Natural killer cell (primary cell): ENCODE data around the gene KRTAP4-16. TPM values are rescaled to one million over a fixed set of nuclear protein-coding genes. Genes with fewer than 3 reads are reported as not detected.
"Not testable (repeated sequence)": the region's sequence is repeated elsewhere in the genome, so short reads cannot be mapped to it uniquely, and the experiment has no call there.

Experiments
- ATAC-seq, 3 donors: fragments of 150-1000 bp in 2 of 3; fragments of 200-7000 bp in 1 of 3; cut with Tn5 transposase; 1 replicate in 1 of 3; 2 replicates in 2 of 3; pipeline ENCODE4 v1.10.0; 2021; ENCODE audit warnings: mild to moderate bottlenecking in 2 of 3, moderate library complexity in 2 of 3
- DNase-seq, 2 donors: peaks; one replicate each; pipeline versions ENCODE4 v3.0.0 to v3.0.0-alpha.2; 2013 to 2021; ENCODE audit warnings: mixed read lengths in 1 of 2
- H3K27ac ChIP-seq: one replicate; pipeline ENCODE4 v1.5.1; 2013; ENCODE audit warnings: mild to moderate bottlenecking, low read length
- H3K27me3 ChIP-seq: one replicate; pipeline ENCODE4 v1.6.1; 2013; ENCODE audit warnings: low read length; ENCODE audit not compliant: control insufficient read depth, insufficient read depth
- H3K36me3 ChIP-seq: one replicate; pipeline ENCODE4 v1.6.1; 2013; ENCODE audit warnings: low read length; ENCODE audit not compliant: control insufficient read depth, insufficient read depth
- H3K4me1 ChIP-seq: one replicate; pipeline ENCODE4 v1.6.1; 2013; ENCODE audit warnings: low read length; ENCODE audit not compliant: control insufficient read depth, insufficient read depth
- H3K4me3 ChIP-seq: one replicate; pipeline ENCODE4 v1.5.1; 2013; ENCODE audit warnings: low read length
- H3K9me3 ChIP-seq: one replicate; pipeline ENCODE4 v1.6.1; 2013; ENCODE audit warnings: low read length; ENCODE audit not compliant: control insufficient read depth, insufficient read depth
- H3K27ac Mint-ChIP-seq, 2 donors: one replicate each; pipeline ENCODE4 v1.8.0; 2022; ENCODE audit warnings: mild to moderate bottlenecking in 2 of 2, mixed read lengths in 2 of 2, moderate library complexity in 1 of 2
- H3K27me3 Mint-ChIP-seq, 2 donors: one replicate each; pipeline ENCODE4 v1.8.0; 2022; ENCODE audit warnings: low read depth in 2 of 2, mixed read lengths in 2 of 2
- H3K36me3 Mint-ChIP-seq: one replicate; pipeline ENCODE4 v1.8.0; 2022; ENCODE audit warnings: mixed read lengths
- H3K4me1 Mint-ChIP-seq, 2 donors: one replicate each; pipeline ENCODE4 v1.8.0; 2022; ENCODE audit warnings: mixed read lengths in 2 of 2
- H3K4me3 Mint-ChIP-seq: one replicate; pipeline ENCODE4 v1.8.0; 2022; ENCODE audit warnings: mild to moderate bottlenecking, moderate library complexity, mixed read lengths
- H3K9me3 Mint-ChIP-seq, 2 donors: one replicate each; pipeline ENCODE4 v1.8.0; 2022; ENCODE audit warnings: mixed read lengths in 2 of 2
- WGBS: methylation state at CpG from one replicate; pipeline ENCODE4 v1.1.7; 2013; ENCODE audit warnings: missing lambda C conversion rate; ENCODE audit not compliant: insufficient coverage; 5-methylcytosine and 5-hydroxymethylcytosine counted together
- intact Hi-C: fragments of 100-400 bp; cut with micrococcal nuclease; formaldehyde crosslinking; loops from one replicate; pipeline ENCODE4 v1.14.2; 2022
- total RNA-seq, 4 donors: library from RNA; stranded (reverse); fragments of 120-200 nt in 1 of 4; gene quantifications; one replicate each; pipeline versions ENCODE4 v1.2.3 to v1.2.4, GENCODE V29; 2013 to 2022
- TF ChIP-seq, protein P1 (sequence below): fragments of 200-600 bp; IDR thresholded peaks from one replicate; pipeline ENCODE4 v1.8.0; 2022; ENCODE audit warnings: antibody characterized with exemption

KRTAP4-16 gene
- total RNA-seq, 3 donors from 2014 or later (not counting 1 experiment from before 2014, with no cell fraction given): not detected

GRCh38 chr17:41058741-41059140 is 43.3 kb downstream of the KRTAP4-16 start:
- no peaks in the 10 kb centered on the region for H3K4me1 Mint-ChIP-seq
- Histone ChIP-seq H3K36me3 (no peaks in the 10 kb centered on the region), H3K27me3 (no peaks in the 10 kb centered on the region), H3K9me3 (no peaks in the 10 kb centered on the region), H3K27ac (no peak overlapping the region), H3K4me3 (no peak overlapping the region), H3K4me1 (no peaks in the 10 kb centered on the region)
- no peak overlapping the region for H3K27ac Mint-ChIP-seq
- peaks cover 2 to 3% of the 10 kb centered on the region in 2 donors for H3K9me3 Mint-ChIP-seq
- H3K36me3 Mint-ChIP-seq: no peaks in the 10 kb centered on the region
- H3K27me3 Mint-ChIP-seq: peaks cover 14 to 53% of the 10 kb centered on the region in 2 donors
- DNase-seq (no peak), ATAC-seq (no peak)
- TF ChIP-seq, protein P1, sequence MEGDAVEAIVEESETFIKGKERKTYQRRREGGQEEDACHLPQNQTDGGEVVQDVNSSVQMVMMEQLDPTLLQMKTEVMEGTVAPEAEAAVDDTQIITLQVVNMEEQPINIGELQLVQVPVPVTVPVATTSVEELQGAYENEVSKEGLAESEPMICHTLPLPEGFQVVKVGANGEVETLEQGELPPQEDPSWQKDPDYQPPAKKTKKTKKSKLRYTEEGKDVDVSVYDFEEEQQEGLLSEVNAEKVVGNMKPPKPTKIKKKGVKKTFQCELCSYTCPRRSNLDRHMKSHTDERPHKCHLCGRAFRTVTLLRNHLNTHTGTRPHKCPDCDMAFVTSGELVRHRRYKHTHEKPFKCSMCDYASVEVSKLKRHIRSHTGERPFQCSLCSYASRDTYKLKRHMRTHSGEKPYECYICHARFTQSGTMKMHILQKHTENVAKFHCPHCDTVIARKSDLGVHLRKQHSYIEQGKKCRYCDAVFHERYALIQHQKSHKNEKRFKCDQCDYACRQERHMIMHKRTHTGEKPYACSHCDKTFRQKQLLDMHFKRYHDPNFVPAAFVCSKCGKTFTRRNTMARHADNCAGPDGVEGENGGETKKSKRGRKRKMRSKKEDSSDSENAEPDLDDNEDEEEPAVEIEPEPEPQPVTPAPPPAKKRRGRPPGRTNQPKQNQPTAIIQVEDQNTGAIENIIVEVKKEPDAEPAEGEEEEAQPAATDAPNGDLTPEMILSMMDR: no peak
- H3K4me3 Mint-ChIP-seq: no peak overlapping the region
- intact Hi-C loops: no loop called here
- WGBS: 100% methylated on average over 1 of the region's 5 CpGs

DNA sequence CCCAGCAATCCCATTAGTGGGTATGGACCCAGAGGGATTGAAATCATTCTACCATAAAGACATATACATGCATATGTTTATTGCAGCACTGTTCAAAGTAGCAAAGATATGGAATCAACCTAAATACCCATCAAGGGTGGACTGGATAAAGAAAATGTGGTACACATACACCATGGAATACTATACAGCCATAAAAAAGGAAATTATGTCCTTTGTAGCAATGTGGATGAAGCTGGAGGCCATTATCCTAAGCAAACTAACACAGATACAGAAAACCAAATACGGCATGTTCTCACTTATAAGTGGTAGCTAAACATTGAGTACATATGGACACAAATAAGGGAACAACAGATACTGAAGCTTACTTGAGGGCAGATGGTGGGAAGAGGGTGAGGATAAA is 44.5 kb downstream of the KRTAP4-16 start:
- H3K27ac Mint-ChIP-seq: no peak overlapping the region
- no peaks in the 10 kb centered on the region for H3K4me1 Mint-ChIP-seq
- DNase-seq (no peak), ATAC-seq (no peak)
- no peak overlapping the region for H3K4me3 Mint-ChIP-seq
- no peaks in the 10 kb centered on the region for H3K4me1 ChIP-seq
- H3K36me3 Mint-ChIP-seq: no peaks in the 10 kb centered on the region
- no peak overlapping the region for H3K4me3 ChIP-seq
- peaks cover 18 to 59% of the 10 kb centered on the region in 2 donors for H3K27me3 Mint-ChIP-seq
- TF ChIP-seq, protein P1: no peak
- intact Hi-C loops: no loop called here
- no peak overlapping the region for H3K27ac ChIP-seq
- no peaks in the 10 kb centered on the region for H3K27me3 ChIP-seq
- H3K9me3 ChIP-seq: no peaks in the 10 kb centered on the region
- 83% methylated on average over 1 of the region's 1 CpG for WGBS
- peaks cover 2 to 3% of the 10 kb centered on the region in 2 donors for H3K9me3 Mint-ChIP-seq
- H3K36me3 ChIP-seq: no peaks in the 10 kb centered on the region

DNA sequence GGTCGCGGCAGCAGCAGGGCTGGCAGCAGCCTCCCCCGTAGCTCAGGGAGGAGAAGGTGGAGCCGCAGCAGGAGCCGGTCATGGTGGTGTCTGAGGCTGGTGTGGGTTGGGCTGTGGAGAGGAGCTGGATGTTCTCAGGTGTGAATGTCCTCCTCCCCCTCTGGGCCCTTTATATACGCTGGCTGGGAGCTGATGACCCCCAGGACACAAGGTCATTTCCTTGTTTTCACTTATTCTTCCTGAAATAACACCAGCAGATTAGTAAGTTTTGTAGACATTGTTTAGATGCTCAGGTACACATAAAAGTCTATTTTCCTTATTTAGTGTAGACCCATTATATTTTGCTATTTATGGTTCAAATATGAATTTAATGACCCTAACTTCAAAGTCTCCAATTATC is 46.9 kb downstream of the KRTAP4-16 start, which contains the start of gene KRTAP2-2:
Gene KRTAP2-2, minus strand, starts transcription at position 101 of the 400 bp plus-strand sequence. Its CDS starts 19 bp downstream, at position 82.
- H3K9me3 Mint-ChIP-seq, H3K27ac ChIP-seq, H3K9me3 ChIP-seq, H3K4me3 Mint-ChIP-seq, H3K4me1 Mint-ChIP-seq, H3K27ac Mint-ChIP-seq, DNase-seq, intact Hi-C loops, ATAC-seq, H3K4me3 ChIP-seq, H3K4me1 ChIP-seq, H3K36me3 Mint-ChIP-seq, H3K27me3 ChIP-seq, H3K36me3 ChIP-seq: not testable (repeated sequence)
- no CpG with 5 or more reads among the region's 6 CpGs for WGBS
- peaks cover 16 to 50% of the 10 kb centered on the region in 2 donors for H3K27me3 Mint-ChIP-seq

- ATAC-seq, H3K9me3 ChIP-seq, H3K27me3 ChIP-seq, H3K4me3 ChIP-seq, H3K36me3 ChIP-seq, H3K27ac ChIP-seq, H3K4me1 Mint-ChIP-seq, DNase-seq, H3K27ac Mint-ChIP-seq, H3K4me3 Mint-ChIP-seq, H3K4me1 ChIP-seq, H3K9me3 Mint-ChIP-seq, intact Hi-C loops, H3K36me3 Mint-ChIP-seq: not testable (repeated sequence)
- peaks cover 16 to 53% of the 10 kb centered on the region in 2 donors for H3K27me3 Mint-ChIP-seq
- WGBS: 85% methylated on average over 7 of the region's 9 CpGs
Measured at GRCh38 chr17:41054556-41054955, 47.5 kb downstream of the KRTAP4-16 start.
